MM.1S (cell line): Measurements from ENCODE around the gene GNAT3.

ENCODE experiments used
- DNase-seq: peaks from one replicate; pipeline ENCODE4 v3.0.0-alpha.2; 2015
- H2AFZ ChIP-seq: fragments of 300-600 bp; sonication (generic); 2 replicates; pipeline ENCODE4 v1.6.0; 2016; ENCODE audit warnings: antibody characterized with exemption, low read length
- H3F3A ChIP-seq: fragments of 300-600 bp; sonication (generic); 2 replicates; pipeline ENCODE4 v1.6.1; 2016; ENCODE audit warnings: mild to moderate bottlenecking, antibody characterized with exemption, low read length, moderate library complexity, mixed read lengths; ENCODE audit not compliant: insufficient read depth
- H3K27ac ChIP-seq: fragments of 300-600 bp; sonication (generic); 2 replicates; pipeline ENCODE4 v1.5.1; 2016; ENCODE audit warnings: mild to moderate bottlenecking, low read length
- H3K27me3 ChIP-seq: fragments of 300-600 bp; sonication (generic); replicated peaks from 2 replicates; pipeline ENCODE4 v1.6.0; 2016; ENCODE audit warnings: low read length; ENCODE audit not compliant: insufficient read depth
- H3K36me3 ChIP-seq: fragments of 300-600 bp; sonication (generic); replicated peaks from 2 replicates; pipeline ENCODE4 v1.6.1; 2016; ENCODE audit warnings: mild to moderate bottlenecking, low read length, mixed read lengths; ENCODE audit not compliant: insufficient read depth
- H3K4me1 ChIP-seq: fragments of 300-600 bp; sonication (generic); 2 replicates; pipeline ENCODE4 v1.6.1; 2016; ENCODE audit warnings: low read length, mixed read lengths
- H3K4me2 ChIP-seq: fragments of 300-600 bp; sonication (generic); 2 replicates; pipeline ENCODE4 v1.6.0; 2016; ENCODE audit warnings: low read depth, low read length
- H3K4me3 ChIP-seq: fragments of 300-600 bp; sonication (generic); 2 replicates; pipeline ENCODE4 v1.5.1; 2016; ENCODE audit warnings: low read length, mixed read lengths
- H3K79me2 ChIP-seq: fragments of 300-600 bp; sonication (generic); 2 replicates; pipeline ENCODE4 v1.6.1; 2016; ENCODE audit warnings: mixed run types, low read length, mixed read lengths
- H3K9ac ChIP-seq: fragments of 300-600 bp; sonication (generic); 2 replicates; pipeline ENCODE4 v1.6.1; 2016; ENCODE audit warnings: low read length, mixed read lengths
- H3K9me2 ChIP-seq: fragments of 300-600 bp; sonication (generic); replicated peaks from 2 replicates; pipeline ENCODE4 v1.6.1; 2016; ENCODE audit warnings: mild to moderate bottlenecking, low read length, mixed read lengths; ENCODE audit not compliant: insufficient read depth
- H3K9me3 ChIP-seq: fragments of 300-600 bp; sonication (generic); replicated peaks from 2 replicates; pipeline ENCODE4 v1.6.1; 2016; ENCODE audit warnings: mild to moderate bottlenecking, low read length, mixed read lengths; ENCODE audit not compliant: insufficient read depth
- H4K20me1 ChIP-seq: fragments of 300-600 bp; sonication (generic); 2 replicates; pipeline ENCODE4 v1.6.1; 2016; ENCODE audit warnings: mild to moderate bottlenecking, low read length, moderate library complexity, mixed read lengths; ENCODE audit not compliant: insufficient read depth
- CTCF ChIP-seq: fragments of 300-600 bp; sonication (generic); IDR thresholded peaks from 2 replicates; pipeline ENCODE4 v1.5.1; 2016; ENCODE audit warnings: antibody characterized with exemption, low read length, mixed read lengths
- EZH2 ChIP-seq: fragments of 300-600 bp; sonication (generic); optimal IDR thresholded peaks from 2 replicates; pipeline ENCODE3; 2017; ENCODE audit warnings: low read depth, mild to moderate bottlenecking, antibody characterized with exemption, low read length, mixed read lengths
- EZH2phosphoT487 ChIP-seq: fragments of 300-600 bp; sonication (generic); IDR thresholded peaks from 2 replicates; pipeline ENCODE4 v1.6.1; 2018; ENCODE audit warnings: antibody characterized with exemption, low read length

Gene GNAT3

GRCh38 chr7:80511964-80512363 is at the start of gene GNAT3:
Gene GNAT3, minus strand, starts transcription at chr7:80512064. Its CDS starts 138 bp downstream, at chr7:80511926.
- Histone ChIP-seq H3K9ac (no peak within 1 kb of the TSS), H3K27me3 (no peaks in the 10 kb centered on the region), H3K4me1 (no peaks in the 10 kb centered on the region), H3F3A (no peaks in the 10 kb centered on the region), H3K4me3 (no peak within 1 kb of the TSS), H3K9me2 (no peaks in the 10 kb centered on the region), H3K36me3 (no peaks in the 10 kb centered on the region), H4K20me1 (no peaks in the 10 kb centered on the region), H2AFZ (no peak within 1 kb of the TSS), H3K79me2 (no peaks in the 10 kb centered on the region), H3K27ac (no peak within 1 kb of the TSS), H3K9me3 (no peaks in the 10 kb centered on the region), H3K4me2 (no peak within 1 kb of the TSS)
- TF ChIP-seq EZH2phosphoT487 = no peak
- TF ChIP-seq CTCF = no peak
- no peak for TF ChIP-seq EZH2
- DNase-seq = no peak

- TF ChIP-seq CTCF (no peak), EZH2phosphoT487 (no peak), EZH2 (no peak)
Observed at GRCh38 chr7:80558116-80558515, 46.3 kb upstream of the GNAT3 start.

GRCh38 chr7:80552031-80552694 is 40.3 kb upstream of the GNAT3 start:
- TF ChIP-seq CTCF (no peak), EZH2phosphoT487 (no peak), EZH2 (no peak)
- Histone ChIP-seq H3K4me2 (no peak overlapping the region), H3K9me3 (no peaks in the 10 kb centered on the region), H3K27ac (no peak overlapping the region), H3K4me3 (no peak overlapping the region), H4K20me1 (no peaks in the 10 kb centered on the region), H3K4me1 (no peaks in the 10 kb centered on the region), H3K36me3 (no peaks in the 10 kb centered on the region), H3F3A (no peaks in the 10 kb centered on the region), H3K9ac (no peak overlapping the region), H3K27me3 (no peaks in the 10 kb centered on the region), H2AFZ (no peak overlapping the region), H3K9me2 (no peaks in the 10 kb centered on the region), H3K79me2 (no peaks in the 10 kb centered on the region)
- no peak for DNase-seq

More at GRCh38 chr7:80558116-80558515, 46.3 kb upstream of the GNAT3 start:
- no peaks in the 10 kb centered on the region for H3K27me3 ChIP-seq
- H3K4me1 ChIP-seq = no peaks in the 10 kb centered on the region
- H3K9me3 ChIP-seq = no peaks in the 10 kb centered on the region
- H3K9me2 ChIP-seq = no peaks in the 10 kb centered on the region
- no peak overlapping the region for H3K4me3 ChIP-seq
- H3K4me2 ChIP-seq = no peak overlapping the region
- no peaks in the 10 kb centered on the region for H4K20me1 ChIP-seq
- no peak overlapping the region for H2AFZ ChIP-seq
- no peak for DNase-seq
- H3K79me2 ChIP-seq = no peaks in the 10 kb centered on the region
- H3K9ac ChIP-seq = no peak overlapping the region
- H3K27ac ChIP-seq = no peak overlapping the region
- no peaks in the 10 kb centered on the region for H3F3A ChIP-seq
- no peaks in the 10 kb centered on the region for H3K36me3 ChIP-seq
